ENCODE measurements around the gene CCSER1.

The CCSER1 gene

GRCh38 chr4:91284480-91284879 lies 1157.3 kb downstream of the CCSER1 start:
- TF ChIP-seq CTCF (conservative IDR thresholded peaks at IDR 0.05; ENCODE audit: low read length), result no peak
- no peak for TF ChIP-seq EZH2phosphoT487 (IDR thresholded peaks at IDR 0.05; ENCODE audit: borderline replicate concordance)
- Histone ChIP-seq H3K79me2 (ENCODE audit: insufficient read depth, low read length) (no peaks in the 10 kb centered on the region), H3K4me3 (ENCODE audit: low read length, poor library complexity, severe bottlenecking) (no peak overlapping the region), H3K9me3 (ENCODE audit: insufficient read depth, low read depth, low read length) (no peaks in the 10 kb centered on the region), H3F3A (ENCODE audit: low read depth) (no peaks in the 10 kb centered on the region), H3K4me2 (ENCODE audit: low read depth, low read length, poor library complexity, severe bottlenecking) (no peak overlapping the region), H3K9ac (ENCODE audit: low read depth, low read length, poor library complexity, severe bottlenecking) (no peak overlapping the region), H3K27me3 (ENCODE audit: insufficient read depth, low read length, poor library complexity, severe bottlenecking) (no peaks in the 10 kb centered on the region), H4K20me1 (ENCODE audit: insufficient read depth, low read length, poor library complexity, severe bottlenecking) (no peaks in the 10 kb centered on the region), H3K4me1 (ENCODE audit: insufficient read depth, low read length, poor library complexity, severe bottlenecking) (no peaks in the 10 kb centered on the region), H2AFZ (ENCODE audit: low read length) (no peak overlapping the region), H3K9me2 (replicated peaks; ENCODE audit: low read depth, low read length) (no peaks in the 10 kb centered on the region), H3K36me3 (ENCODE audit: insufficient read depth, low read length) (no peaks in the 10 kb centered on the region)

GRCh38 chr4:91285487-91285886 lies 1158.3 kb downstream of the CCSER1 start:
- no peaks in the 10 kb centered on the region for H3K9me2 ChIP-seq (replicated peaks; ENCODE audit: low read depth, low read length)
- no peaks in the 10 kb centered on the region for H3K79me2 ChIP-seq (ENCODE audit: insufficient read depth, low read length)
- H2AFZ ChIP-seq (ENCODE audit: low read length), result no peak overlapping the region
- H3K4me3 ChIP-seq (ENCODE audit: low read length, poor library complexity, severe bottlenecking), result no peak overlapping the region
- no peaks in the 10 kb centered on the region for H3K27me3 ChIP-seq (ENCODE audit: insufficient read depth, low read length, poor library complexity, severe bottlenecking)
- H3K4me2 ChIP-seq (ENCODE audit: low read depth, low read length, poor library complexity, severe bottlenecking), result no peak overlapping the region
- TF ChIP-seq EZH2phosphoT487 (IDR thresholded peaks at IDR 0.05; ENCODE audit: borderline replicate concordance) (no peak), CTCF (conservative IDR thresholded peaks at IDR 0.05; ENCODE audit: low read length) (no peak)
- no peaks in the 10 kb centered on the region for H3K36me3 ChIP-seq (ENCODE audit: insufficient read depth, low read length)
- no peaks in the 10 kb centered on the region for H3K9me3 ChIP-seq (ENCODE audit: insufficient read depth, low read depth, low read length)
- no peaks in the 10 kb centered on the region for H4K20me1 ChIP-seq (ENCODE audit: insufficient read depth, low read length, poor library complexity, severe bottlenecking)
- H3K4me1 ChIP-seq (ENCODE audit: insufficient read depth, low read length, poor library complexity, severe bottlenecking), result no peaks in the 10 kb centered on the region
- H3K9ac ChIP-seq (ENCODE audit: low read depth, low read length, poor library complexity, severe bottlenecking), result no peak overlapping the region
- H3F3A ChIP-seq (ENCODE audit: low read depth), result no peaks in the 10 kb centered on the region

DNA sequence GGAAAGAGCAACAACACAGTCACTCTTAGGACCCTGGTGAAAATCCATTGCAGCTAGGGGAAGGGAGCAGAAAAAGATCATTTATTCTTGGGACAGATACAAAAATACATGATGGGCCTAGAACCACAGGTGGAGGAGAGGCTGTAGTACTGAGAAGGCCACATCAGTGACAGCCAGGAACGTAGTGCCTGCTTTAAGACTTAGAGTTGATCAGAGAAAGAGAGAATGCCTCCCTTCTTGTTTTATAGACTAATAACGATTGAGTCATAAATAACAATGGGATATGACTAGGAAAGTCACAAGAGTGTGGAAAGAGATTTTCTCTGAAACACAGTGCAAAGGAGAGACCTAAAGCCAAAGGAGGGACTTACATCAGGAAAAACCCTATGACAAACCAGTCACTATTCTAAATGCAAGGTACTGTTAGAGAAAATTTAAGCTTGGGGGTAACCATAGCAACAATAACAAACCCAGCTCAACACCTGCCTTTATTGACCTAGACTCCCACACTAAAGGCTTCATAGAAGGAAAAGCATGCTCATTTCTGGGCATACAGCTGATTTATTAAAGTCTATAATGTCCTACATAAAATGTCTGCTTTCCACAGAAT lies 1161.6 kb downstream of the CCSER1 start:
- no peak overlapping the region for H3K9ac ChIP-seq (ENCODE audit: low read depth, low read length, poor library complexity, severe bottlenecking)
- no peaks in the 10 kb centered on the region for H3K27me3 ChIP-seq (ENCODE audit: insufficient read depth, low read length, poor library complexity, severe bottlenecking)
- no peak overlapping the region for H2AFZ ChIP-seq (ENCODE audit: low read length)
- no peaks in the 10 kb centered on the region for H3K4me1 ChIP-seq (ENCODE audit: insufficient read depth, low read length, poor library complexity, severe bottlenecking)
- no peaks in the 10 kb centered on the region for H3K36me3 ChIP-seq (ENCODE audit: insufficient read depth, low read length)
- TF ChIP-seq EZH2phosphoT487 (IDR thresholded peaks at IDR 0.05; ENCODE audit: borderline replicate concordance), result no peak
- no peak for TF ChIP-seq CTCF (conservative IDR thresholded peaks at IDR 0.05; ENCODE audit: low read length)
- H3K4me2 ChIP-seq (ENCODE audit: low read depth, low read length, poor library complexity, severe bottlenecking), result no peak overlapping the region
- no peaks in the 10 kb centered on the region for H3F3A ChIP-seq (ENCODE audit: low read depth)
- no peaks in the 10 kb centered on the region for H3K9me2 ChIP-seq (replicated peaks; ENCODE audit: low read depth, low read length)
- H3K9me3 ChIP-seq (ENCODE audit: insufficient read depth, low read depth, low read length), result no peaks in the 10 kb centered on the region
- H3K4me3 ChIP-seq (ENCODE audit: low read length, poor library complexity, severe bottlenecking), result no peak overlapping the region
- no peaks in the 10 kb centered on the region for H4K20me1 ChIP-seq (ENCODE audit: insufficient read depth, low read length, poor library complexity, severe bottlenecking)
- no peaks in the 10 kb centered on the region for H3K79me2 ChIP-seq (ENCODE audit: insufficient read depth, low read length)

Data from Loucy (cell line).